Rectal smooth muscle tissue (tissue), 1 donor: ENCODE data around the gene ADCYAP1R1.

Experiments
- H3K27ac ChIP-seq: one replicate; pipeline ENCODE4 v1.7.0; 2013; ENCODE audit warnings: low read depth, low read length, inconsistent platforms
- H3K27me3 ChIP-seq: one replicate; pipeline ENCODE4 v1.7.0; 2013; ENCODE audit warnings: low read length; ENCODE audit not compliant: control insufficient read depth, insufficient read depth
- H3K36me3 ChIP-seq: one replicate; pipeline ENCODE4 v1.7.0; 2013; ENCODE audit warnings: low read length; ENCODE audit not compliant: control insufficient read depth, insufficient read depth
- H3K4me1 ChIP-seq: one replicate; pipeline ENCODE4 v1.7.0; 2013; ENCODE audit warnings: low read length; ENCODE audit not compliant: control insufficient read depth, insufficient read depth
- H3K4me3 ChIP-seq: one replicate; pipeline ENCODE4 v1.7.0; 2013; ENCODE audit warnings: low read length
- H3K9ac ChIP-seq: one replicate; pipeline ENCODE4 v1.7.0; 2013; ENCODE audit warnings: low read length

Gene ADCYAP1R1

DNA sequence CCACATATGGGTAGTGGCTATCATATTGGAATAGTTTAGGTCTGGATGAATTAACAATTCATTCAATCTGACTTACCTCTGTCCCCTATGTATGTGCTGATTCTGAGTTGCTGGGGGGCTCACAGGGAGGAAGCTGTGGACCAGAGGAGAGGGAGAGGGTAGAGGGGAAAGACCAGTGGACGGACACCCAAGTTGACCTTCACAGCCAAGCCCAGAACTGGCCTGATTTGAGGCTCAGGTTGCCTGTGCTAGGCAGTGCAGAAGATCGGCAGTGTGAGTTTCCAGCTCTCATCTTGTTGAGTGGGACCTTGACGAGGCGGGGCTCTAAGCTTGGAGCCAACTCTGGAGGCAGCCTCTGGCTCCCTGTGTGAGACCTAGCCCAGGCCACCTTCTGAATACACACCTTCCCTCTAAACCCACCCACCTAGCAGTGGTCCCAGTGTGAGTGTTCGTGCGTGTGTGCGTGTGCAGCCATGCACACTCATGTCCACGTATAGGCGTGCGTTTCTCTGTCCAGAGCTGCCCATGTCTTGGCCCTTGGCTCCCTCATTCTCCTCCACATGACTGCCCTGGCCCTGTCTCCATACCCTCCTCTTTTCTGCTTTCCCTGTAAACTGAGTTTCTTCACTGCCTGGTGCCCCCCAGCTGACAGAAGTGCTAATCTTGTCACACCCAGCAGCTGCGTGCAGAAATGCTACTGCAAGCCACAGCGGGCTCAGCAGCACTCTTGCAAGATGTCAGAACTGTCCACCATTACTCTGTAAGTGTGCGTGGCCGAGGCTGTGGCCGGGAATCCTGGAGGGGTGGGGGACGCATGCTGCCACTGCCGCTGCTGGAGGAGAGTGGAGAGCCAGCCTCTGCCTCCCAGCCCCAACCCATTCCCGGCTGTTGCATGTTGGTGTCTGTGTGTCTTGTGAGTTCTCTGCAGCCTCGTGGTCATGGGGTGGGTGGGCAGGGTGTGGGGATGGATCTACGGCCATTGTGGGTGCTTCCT is 47.6 kb downstream of the ADCYAP1R1 start:
- no peak overlapping the region for H3K27ac ChIP-seq
- no peaks in the 10 kb centered on the region for H3K4me1 ChIP-seq
- no peak overlapping the region for H3K4me3 ChIP-seq
- H3K36me3 ChIP-seq: no peaks in the 10 kb centered on the region
- H3K9ac ChIP-seq: no peak overlapping the region
- H3K27me3 ChIP-seq: no peaks in the 10 kb centered on the region

DNA sequence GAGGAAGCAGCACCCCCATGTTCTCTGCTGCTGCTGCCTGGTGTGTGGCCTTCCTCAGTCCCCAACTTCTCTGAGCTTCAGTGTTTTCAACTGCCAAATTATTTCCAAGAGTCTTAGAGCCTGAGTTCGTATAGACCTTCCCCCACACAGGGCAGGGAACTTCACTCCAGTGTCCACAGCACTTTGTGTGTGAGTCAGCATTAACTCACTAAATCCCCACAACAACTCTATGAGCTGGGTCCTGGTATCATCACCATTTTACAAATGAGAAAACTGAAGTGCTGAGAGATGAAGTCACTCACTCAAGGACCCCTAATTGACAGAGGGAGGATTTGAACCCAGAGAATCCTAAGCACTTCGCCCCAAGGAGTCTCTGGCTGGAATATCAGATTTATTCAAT is 48.3 kb downstream of the ADCYAP1R1 start:
- Histone ChIP-seq H3K27ac (no peak overlapping the region), H3K4me3 (no peak overlapping the region), H3K9ac (no peak overlapping the region), H3K27me3 (no peaks in the 10 kb centered on the region), H3K36me3 (no peaks in the 10 kb centered on the region), H3K4me1 (no peaks in the 10 kb centered on the region)

DNA sequence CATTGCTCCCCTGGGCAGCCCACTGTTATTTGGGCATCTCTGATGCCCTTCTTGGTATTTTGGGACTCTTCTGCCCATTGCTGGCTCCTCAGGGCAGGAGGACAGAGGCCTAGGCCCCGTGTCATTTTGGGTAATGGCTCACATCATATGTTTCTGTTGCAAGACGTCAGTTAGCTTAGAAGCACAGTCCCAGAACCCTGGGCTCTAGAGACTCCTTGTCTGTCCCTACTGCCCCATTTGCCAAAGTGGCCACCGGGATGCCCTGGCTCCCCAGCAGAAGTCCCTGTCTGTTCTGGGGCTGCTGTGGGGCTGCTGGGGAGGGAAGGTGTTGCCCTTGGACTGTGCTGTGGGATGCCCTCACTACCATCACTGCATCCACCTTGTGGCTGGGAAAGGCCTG is 48.8 kb downstream of the ADCYAP1R1 start:
- Histone ChIP-seq H3K9ac (no peak overlapping the region), H3K4me3 (no peak overlapping the region), H3K27me3 (no peaks in the 10 kb centered on the region), H3K36me3 (no peaks in the 10 kb centered on the region), H3K4me1 (no peaks in the 10 kb centered on the region), H3K27ac (no peak overlapping the region)

DNA sequence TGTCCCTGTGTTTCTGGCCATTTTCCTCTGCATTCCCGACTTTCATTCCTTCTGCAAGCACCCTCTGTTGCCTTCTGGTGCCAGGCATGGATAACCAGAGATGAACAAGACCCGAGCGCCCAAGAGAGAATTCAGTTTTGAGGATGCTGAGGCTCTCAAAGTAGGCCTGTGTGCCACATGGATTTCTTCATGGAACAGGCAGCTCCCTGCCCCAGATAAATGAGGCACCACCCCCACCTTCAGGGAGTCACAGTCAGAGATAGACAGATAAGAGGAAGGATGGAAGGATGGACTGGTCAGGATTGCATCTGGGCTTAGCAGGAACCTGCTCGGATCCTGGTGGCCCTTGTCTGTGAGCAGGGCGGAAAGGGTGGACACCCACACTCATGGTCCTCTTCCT is 49.4 kb downstream of the ADCYAP1R1 start:
- Histone ChIP-seq H3K4me3 (no peak overlapping the region), H3K4me1 (no peaks in the 10 kb centered on the region), H3K9ac (no peak overlapping the region), H3K27ac (no peak overlapping the region), H3K27me3 (no peaks in the 10 kb centered on the region), H3K36me3 (no peaks in the 10 kb centered on the region)

DNA sequence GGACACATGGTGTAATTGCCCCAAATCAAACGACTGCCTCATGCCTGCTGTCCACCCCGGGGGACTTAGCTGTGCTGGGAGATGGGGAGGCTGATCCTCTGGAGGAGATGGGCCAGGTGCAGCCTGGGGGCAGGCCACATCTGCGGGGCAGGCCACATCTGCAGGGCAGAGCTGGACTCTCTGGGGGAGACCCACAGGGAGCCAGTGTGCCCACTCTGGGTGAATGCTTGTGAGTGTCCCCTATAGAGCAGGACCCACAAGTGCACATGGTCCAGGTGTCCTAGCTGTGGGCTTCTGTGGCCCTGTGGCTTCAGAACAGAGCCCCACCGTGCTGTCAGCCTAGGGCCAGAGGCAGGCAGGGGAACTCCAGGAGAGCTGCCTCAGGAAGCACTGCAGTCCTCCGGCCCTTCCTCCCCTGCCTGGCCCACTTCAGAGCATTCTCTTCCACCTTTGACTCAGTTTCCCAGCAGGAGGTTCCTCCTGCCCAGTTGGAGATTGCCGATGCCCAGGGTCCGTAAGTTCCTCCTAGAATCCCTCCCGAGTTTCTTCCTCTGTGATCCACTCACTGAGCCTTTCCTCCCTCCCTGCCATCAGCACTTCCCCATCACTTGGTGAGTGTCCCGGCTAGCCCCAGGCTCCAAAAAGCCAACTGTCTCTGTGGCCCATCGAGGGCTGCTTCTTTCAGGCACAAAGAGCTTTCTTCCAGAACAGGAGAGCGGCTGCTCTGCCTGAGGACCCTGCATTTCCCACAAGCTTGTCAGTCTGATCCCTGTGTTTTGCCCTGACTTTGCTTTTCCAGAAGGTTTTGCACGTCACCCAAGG is 50.3 kb downstream of the ADCYAP1R1 start:
- H3K4me3 ChIP-seq: no peak overlapping the region
- H3K4me1 ChIP-seq: no peaks in the 10 kb centered on the region
- no peaks in the 10 kb centered on the region for H3K27me3 ChIP-seq
- no peak overlapping the region for H3K9ac ChIP-seq
- no peaks in the 10 kb centered on the region for H3K36me3 ChIP-seq
- no peak overlapping the region for H3K27ac ChIP-seq

DNA sequence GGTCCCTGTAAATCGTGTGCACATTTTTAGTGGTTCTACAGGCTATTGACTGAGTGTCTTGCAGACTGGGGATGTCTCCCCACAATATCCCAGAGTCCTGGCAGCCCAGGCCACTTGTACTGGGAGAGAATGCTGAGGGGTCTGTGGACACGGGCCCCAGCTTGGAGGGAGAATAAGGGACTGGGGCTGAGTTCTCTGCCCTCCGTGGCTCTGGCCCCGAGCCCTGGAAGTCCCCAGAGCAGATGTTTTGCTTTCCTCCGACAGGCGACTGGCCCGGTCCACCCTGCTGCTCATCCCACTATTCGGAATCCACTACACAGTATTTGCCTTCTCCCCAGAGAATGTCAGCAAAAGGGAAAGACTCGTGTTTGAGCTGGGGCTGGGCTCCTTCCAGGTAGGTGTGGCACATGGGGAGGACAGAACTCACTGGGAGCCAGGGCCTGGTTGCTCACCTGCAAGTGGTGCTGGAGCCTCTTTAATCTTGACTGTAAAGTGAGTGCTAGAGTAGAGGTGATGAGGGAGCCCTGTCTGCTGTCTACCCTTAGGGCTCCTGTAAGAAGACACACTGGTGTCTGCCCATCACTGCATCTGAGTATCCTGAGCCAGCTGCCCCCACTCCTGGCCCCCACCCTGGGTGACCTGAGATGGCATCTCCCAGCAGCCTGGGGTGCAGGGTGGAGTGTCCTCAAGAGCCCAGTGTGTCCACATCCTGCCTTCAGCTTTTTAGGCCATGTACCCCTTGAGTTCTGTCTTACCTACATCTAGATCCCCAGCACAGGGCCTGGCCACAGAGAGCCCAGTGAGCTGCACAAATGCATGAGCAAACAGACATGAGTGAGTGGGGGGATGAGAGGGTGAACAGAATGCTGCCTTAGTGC is 51.1 kb downstream of the ADCYAP1R1 start:
- Histone ChIP-seq H3K4me1 (no peaks in the 10 kb centered on the region), H3K4me3 (no peak overlapping the region), H3K27ac (no peak overlapping the region), H3K9ac (no peak overlapping the region), H3K36me3 (no peaks in the 10 kb centered on the region), H3K27me3 (no peaks in the 10 kb centered on the region)

DNA sequence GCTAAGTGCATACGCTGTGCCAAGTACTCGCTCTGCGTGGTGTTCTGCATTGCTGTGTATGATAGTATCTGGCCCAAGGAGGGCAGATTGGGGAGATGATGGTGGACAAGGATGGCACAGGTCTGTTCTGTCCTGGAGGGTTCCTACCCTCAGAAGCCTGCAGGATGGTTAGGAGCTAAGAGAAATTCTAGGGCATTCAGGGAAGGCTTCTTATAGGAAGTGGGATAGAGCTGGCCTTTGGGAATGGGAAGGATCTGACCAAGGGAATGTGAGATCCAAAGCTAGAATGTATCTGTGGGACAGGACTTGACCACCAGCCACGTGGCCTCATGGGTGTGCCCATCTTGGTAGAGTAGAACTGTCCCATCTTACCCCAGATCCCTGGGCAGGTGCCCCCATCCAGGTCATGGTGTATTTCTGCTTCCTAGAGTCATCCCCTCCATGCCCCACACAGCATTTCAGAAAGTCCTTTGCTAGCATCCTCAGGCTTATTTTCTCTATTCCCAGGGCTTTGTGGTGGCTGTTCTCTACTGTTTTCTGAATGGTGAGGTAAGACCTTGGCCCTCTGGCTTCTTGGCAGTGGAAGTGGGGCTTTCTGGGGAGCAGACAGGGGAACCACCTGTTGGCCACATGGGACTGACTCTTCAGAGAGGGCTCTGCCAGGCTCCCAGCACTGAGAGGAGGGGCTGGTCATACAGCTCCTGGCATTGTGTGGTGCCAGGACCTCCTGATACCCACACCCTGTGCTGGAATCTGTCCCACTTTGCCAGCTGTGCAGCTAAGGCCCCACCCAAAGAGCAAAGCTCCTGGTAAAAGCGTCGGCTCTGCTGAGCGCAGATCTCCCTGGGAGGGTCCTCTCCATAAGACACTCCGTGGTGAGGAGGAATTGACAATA is 52.5 kb downstream of the ADCYAP1R1 start:
- Histone ChIP-seq H3K4me1 (no peaks in the 10 kb centered on the region), H3K27me3 (no peaks in the 10 kb centered on the region), H3K36me3 (no peaks in the 10 kb centered on the region), H3K9ac (no peak overlapping the region), H3K4me3 (no peak overlapping the region), H3K27ac (no peak overlapping the region)

DNA sequence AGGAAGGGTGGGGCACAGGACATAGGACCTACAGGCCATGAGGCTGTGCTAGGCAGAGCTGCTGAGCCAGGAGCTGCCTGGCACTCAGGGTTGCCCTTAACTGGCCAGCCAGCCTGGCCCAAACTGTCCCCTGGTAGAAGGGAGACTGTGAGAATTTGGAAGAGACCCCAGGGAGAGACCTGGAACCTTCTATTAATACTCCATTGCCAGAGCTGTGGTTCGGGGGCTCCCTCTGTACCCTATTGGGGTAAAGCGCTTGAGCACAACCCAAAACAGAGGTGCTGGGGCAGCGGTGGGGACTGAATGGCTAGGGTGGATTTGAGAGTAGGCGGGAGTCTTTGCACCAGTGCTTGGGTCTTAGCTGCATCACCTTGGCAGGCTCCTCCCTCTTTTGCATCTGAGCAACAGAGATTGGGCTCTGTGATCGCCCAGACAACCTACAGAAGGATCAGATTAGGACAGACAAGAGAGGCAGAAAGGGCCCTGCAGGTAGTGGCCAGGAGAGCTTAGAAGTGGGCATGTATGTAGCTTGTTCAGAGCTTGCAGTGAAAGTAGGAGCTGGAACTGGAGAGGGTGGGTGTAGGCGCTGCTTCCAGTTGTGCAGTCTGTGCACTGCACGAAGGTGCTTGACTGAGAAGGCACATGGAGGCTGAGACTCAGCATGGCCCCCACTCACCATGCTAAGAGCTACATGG is 53.3 kb downstream of the ADCYAP1R1 start:
- H3K9ac ChIP-seq: no peak overlapping the region

DNA sequence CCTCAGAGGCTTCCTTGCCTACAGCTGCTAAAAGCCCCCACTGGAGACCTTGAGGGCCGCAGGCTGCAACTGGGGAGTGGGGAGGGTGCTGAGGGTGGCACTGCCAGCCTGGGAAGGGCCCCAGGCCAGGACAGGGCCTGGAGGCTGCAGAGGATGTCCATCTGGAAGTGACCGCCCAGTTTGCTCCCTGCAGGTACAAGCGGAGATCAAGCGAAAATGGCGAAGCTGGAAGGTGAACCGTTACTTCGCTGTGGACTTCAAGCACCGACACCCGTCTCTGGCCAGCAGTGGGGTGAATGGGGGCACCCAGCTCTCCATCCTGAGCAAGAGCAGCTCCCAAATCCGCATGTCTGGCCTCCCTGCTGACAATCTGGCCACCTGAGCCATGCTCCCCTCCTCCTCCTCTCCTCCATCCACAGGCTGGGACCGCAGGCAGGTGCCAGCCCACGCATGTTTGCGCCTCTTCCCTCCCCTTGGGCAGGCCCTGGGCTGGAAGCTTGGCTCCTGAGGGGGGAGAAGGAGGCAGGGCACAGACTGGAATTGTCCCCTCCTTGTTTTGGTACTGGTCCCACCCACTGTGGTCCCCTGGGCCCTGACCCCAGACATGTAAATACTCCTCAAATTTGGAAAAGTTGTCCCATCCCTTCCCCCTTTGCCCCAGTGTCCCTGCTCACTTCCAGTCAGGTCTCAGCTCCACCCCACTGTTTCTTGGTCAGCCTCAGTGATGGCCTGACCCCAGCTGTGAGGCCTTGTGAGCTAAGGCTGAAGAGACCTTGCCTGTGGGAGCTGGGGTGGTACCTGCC is 54.4 kb downstream of the ADCYAP1R1 start:
- no peak overlapping the region for H3K4me3 ChIP-seq
- H3K36me3 ChIP-seq: no peaks in the 10 kb centered on the region

More for the DNA sequence above, 53.3 kb downstream of the ADCYAP1R1 start:
- Histone ChIP-seq H3K4me1 (no peaks in the 10 kb centered on the region), H3K27me3 (no peaks in the 10 kb centered on the region), H3K36me3 (no peaks in the 10 kb centered on the region), H3K4me3 (no peak overlapping the region), H3K27ac (no peak overlapping the region)

More for the DNA sequence above, 54.4 kb downstream of the ADCYAP1R1 start:
- H3K27ac ChIP-seq: no peak overlapping the region
- no peaks in the 10 kb centered on the region for H3K27me3 ChIP-seq
- no peaks in the 10 kb centered on the region for H3K4me1 ChIP-seq
- H3K9ac ChIP-seq: no peak overlapping the region
